ENCODE data around the gene TRIM16.
"Not testable (repeated sequence)": the region's sequence is repeated elsewhere in the genome, so short reads cannot be mapped to it uniquely, and the experiment has no call there.

The TRIM16 gene

DNA sequence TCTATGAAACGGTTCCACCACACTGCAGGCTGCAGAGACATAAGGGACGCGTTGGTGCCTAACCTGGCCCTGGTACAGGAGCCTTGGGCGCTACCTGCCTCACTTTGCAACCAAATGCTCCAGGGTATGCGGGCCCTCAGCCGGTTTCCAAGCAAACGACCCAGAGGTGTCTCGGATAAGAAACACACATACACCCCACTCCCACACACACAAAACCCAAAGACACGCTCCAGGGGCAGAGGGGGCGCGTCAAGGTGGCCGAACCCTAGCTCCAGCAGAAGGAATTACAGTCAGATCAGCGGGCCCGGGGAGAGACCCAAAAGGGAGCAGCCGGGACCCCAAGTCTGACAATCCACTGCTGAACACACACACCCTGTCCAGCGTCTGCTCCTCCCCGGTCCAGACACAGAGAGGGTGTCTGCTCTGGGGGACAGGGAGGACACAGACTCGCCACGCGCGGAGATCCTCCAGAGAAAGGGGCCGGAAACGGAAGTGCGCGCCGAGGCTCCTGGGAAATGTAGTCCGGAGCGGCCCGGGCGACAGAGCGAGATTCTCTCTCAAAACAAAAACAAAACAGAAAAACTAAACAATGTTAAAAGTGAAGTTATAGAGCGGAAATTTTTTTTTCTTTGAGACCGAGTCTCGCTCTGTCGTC is at the start of gene TRIM16:
TSS of gene TRIM16 (minus strand) at position 488 of the 655 bp plus-strand sequence. CDS start 32,702 bp downstream, outside the sequence.
- DNase-seq (ENCODE audit: low spot score) = peak; percentile 10
- FAIRE-seq = not testable (repeated sequence)

DNA sequence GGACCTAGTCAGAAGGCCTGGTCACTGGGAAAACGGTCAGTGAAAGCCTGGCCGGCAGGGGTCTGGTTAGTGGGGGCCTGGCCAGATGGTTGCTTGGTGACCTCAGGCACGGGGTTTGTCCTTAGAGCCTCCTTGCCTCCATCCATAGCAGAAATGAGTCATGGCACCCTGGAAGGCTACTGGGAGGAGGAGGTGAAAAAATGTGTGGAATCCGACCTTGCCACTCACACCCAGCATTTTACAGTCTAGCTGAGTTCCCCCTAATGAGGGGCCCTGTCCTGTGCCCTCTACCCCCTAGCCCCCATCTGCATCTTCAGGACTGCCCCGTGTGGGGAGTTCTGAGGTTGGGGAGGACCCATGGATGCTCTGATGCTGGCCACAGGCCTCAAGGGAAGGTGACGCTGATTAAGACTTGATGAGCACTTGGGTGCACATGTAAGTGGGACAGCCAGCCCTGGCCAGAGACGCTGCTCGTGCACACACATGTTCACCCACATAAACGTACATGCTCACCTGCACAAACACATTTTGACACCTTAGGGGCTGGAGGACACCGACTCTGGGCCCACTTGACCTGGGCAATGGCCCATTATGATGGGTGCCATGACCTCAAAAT is 49.2 kb upstream of the TRIM16 start:
- not testable (repeated sequence) for FAIRE-seq; DNase-seq (ENCODE audit: low spot score)

DNA sequence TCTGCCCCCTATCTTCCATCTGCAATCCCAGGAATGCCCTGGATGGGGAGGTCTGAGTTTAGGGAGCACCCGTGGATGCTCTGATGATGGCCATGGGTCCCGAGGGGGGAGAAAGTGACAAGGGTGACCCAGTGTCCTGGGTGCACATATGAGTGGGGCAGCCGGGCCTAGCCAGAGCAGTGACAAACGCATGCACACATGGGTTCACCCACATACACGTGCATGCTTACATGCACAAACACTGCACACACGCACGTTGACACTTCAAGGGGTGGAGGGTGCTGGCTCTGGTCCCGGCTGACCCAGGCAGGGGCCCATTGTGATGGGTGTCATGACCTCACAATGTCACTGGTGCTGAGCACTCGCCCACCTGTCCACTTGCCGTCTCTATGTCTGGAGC is 47.8 kb upstream of the TRIM16 start, which contains the start of gene TBC1D26:
TSS of gene TBC1D26 (plus strand) at position 384 of the 400 bp plus-strand sequence. CDS start 3,066 bp downstream, outside the sequence.
- not testable (repeated sequence) for DNase-seq (ENCODE audit: low spot score); FAIRE-seq

DNA sequence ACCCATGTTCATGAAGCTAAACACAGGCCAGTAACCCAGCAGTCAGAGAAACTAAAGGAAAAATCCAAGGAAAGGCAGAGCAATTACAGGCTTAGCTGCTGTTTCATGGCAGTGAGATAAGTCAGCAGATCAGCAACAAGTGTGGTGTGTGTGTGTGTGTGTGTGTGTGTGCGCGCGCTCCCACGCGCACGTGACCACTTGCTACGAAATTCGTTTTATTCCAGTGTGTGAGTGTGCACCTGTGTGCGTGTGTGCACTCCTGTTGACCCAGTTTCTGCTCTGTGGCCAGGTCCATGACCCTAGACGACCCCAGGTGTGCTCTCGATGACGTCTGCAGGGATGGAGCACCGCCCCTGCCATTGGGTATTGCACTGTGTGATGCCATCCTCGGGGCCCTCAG is 46.4 kb upstream of the TRIM16 start:
- not testable (repeated sequence) for DNase-seq (ENCODE audit: low spot score); FAIRE-seq

DNA sequence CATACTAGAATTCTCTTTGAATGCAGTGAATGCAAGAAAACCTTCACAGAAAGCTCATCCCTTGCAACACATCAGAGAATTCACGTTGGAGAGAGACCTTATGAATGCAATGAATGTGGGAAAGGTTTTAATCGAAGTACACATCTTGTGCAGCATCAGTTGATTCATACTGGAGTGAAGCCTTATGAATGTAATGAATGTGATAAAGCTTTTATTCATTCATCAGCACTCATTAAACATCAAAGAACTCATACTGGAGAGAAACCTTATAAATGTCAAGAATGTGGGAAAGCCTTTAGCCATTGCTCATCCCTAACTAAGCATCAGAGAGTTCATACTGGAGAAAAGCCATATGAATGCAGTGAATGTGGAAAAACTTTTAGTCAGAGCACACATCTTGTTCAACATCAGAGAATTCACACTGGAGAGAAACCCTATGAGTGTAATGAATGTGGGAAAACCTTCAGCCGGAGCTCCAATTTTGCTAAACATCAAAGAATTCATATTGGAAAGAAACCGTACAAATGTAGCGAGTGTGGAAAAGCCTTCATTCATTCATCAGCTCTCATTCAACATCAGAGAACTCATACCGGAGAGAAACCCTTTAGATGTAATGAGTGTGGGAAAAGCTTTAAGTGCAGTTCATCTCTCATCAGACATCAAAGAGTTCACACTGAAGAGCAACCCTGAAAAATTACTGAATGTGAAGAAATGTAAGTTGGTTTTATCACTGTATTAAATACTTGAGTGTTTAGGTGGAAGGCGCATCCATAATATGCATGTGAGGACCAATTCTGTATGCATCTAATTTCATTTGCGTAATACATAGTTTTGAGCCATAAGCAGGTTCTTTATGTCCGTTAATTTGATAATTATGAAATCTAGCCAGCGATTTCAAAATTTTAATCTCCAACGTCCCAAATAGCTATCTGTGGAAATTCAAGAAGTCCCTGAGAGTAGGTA is 32.8 kb upstream of the TRIM16 start:
- FAIRE-seq; DNase-seq (ENCODE audit: low spot score): not testable (repeated sequence)

DNA sequence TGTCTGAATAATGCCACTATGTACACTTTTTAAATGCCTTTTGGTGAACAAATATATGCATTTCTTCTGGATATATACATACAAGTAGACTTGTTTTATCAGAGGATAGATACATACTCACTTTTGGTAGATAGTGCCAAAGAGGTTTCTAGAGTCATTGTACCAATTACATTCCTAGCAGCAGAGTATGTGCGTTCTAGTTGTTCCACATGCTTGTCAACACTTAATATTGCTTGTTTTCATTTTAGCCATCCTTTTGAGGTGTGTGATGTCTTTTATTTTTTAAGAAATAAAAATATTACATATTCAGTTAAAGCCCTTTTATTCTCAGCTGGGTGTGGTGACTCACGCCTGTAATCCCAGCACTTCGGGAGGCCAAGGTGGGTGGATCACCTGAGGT is 24.8 kb upstream of the TRIM16 start:
- not testable (repeated sequence) for FAIRE-seq; DNase-seq (ENCODE audit: low spot score)

DNA sequence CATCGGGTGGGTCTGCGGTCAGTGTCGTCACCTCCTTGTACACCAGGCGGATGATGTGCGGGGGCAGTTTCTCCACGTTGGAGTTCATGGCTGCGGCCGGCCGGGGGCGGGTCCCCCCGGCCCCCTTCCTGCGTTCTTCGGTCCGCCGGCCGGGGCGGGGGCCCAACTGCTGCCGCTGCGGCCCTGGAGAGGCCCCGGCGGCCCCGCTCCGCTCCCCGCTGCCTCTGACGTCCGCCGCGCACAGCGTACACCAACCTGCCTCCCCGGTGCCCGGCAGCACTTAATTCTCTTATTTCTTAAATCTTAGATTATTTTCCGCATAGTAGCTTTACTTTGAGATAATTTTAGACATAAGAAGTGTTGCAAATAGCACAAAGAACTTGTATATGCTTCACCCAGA is 20.7 kb upstream of the TRIM16 start:
- FAIRE-seq; DNase-seq (ENCODE audit: low spot score): not testable (repeated sequence)

DNA sequence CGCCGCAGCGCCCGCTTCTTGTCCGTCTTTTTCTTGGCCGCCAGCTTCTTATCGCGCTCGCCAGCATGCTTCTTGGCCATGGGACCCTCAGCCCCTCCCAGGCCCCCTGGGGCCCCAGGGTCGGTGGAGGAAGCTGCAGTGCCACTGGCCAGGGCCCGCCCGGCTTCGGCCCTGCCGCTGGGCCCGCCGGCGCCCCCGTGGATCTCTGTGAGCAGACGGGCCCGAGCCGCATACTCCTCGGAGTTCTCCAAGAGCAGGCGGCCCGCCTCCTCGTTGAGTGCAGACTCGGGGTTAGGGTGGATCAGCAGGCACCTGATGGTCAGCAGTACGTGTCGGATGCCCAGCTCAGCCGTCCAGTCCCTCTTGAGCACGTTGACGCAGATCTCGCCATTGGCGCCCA is 20.1 kb upstream of the TRIM16 start:
- DNase-seq (ENCODE audit: low spot score); FAIRE-seq: not testable (repeated sequence)

DNA sequence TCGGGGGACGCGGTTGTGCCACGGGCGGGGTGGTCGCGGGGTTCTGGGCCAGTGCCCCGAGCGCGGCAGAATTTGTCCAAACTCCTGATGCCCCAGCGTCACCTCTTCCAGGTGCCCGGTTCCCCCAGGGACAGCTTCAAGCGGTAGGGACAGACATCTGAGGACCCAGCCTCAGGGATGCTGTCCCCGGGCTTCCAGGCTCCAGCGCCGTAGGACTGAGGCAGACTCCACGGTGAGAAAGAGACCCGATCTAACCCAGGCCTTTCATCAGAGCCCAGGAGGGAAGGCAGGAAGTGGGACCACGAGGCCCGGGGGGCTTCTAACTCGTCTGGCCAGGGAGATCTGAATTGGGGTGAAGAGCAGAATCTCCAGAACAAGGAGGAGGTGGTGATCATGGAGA is 15.8 kb upstream of the TRIM16 start:
- DNase-seq (ENCODE audit: low spot score); FAIRE-seq: not testable (repeated sequence)

DNA sequence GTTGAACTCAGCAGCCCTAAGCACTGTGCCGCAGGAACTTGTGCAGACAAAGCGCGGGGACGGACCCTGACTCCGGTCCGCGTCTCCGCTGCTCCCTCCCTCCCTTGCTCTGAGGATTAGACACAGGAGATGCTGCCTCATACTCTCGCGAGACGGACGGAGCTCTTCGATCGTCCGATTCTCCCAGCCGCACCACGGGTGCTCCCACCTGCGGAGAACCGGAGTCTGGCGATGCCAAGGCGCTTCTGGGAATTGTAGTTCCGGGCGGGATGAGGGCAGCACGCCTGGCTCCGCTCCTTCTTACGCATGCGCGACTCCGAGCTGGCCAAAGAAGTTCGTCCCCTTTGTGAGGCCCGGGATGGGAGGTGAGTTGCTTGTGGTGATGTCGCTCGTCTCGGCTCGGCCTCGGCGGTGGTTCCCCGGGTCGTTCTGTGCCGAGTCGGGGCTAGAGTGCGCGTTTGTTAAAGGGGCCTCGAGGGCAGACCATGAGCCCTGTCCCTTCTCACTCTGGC is 15.4 kb upstream of the TRIM16 start, which contains the start of gene ZNF286A:
TSS of gene ZNF286A (plus strand) at position 340 of the 512 bp plus-strand sequence. CDS start 578 bp downstream, outside the sequence.
- DNase-seq (ENCODE audit: low spot score) = peak; percentile 94
- peak; percentile 82 for FAIRE-seq

DNA sequence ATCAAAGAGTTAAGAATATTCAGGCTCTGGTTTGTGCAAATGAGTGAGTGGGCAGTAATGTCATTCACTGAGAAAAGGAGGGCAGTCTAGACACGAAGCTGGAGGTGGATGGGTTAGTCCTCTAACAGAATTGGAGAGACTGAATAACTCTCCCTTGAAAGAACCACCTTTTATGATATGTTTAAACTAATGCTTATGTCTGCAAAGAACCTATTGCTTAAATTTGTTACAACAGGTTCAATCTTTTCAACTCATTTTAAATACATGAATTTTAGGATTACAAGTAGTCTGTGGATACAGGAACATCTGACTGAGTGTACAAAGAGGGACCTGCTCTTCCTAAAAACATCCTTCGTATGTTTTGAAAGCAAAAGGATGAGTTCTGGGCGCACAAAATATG is 14.9 kb upstream of the TRIM16 start:
- not testable (repeated sequence) for FAIRE-seq; DNase-seq (ENCODE audit: low spot score)

DNA sequence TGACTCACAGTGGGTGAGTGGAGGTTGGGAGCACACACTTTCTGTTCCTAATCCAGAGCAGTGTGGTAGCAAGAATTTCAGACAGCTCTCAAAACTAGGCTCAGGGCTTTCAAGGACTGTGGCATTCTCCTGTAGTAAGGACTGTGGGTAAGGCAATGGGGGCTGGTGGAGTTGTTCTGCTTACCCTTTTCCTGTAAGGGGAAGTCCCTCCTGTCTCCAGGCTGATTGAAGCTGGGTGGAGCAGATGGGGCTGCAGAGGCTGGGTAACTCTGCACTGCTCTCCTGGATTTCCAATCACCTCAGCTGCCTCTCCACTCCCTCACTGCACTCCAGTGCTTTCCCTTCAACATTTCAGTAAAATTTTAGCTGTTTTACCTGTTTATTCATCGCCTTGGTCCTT is 3.4 kb upstream of the TRIM16 start:
- FAIRE-seq; DNase-seq (ENCODE audit: low spot score): not testable (repeated sequence)

DNA sequence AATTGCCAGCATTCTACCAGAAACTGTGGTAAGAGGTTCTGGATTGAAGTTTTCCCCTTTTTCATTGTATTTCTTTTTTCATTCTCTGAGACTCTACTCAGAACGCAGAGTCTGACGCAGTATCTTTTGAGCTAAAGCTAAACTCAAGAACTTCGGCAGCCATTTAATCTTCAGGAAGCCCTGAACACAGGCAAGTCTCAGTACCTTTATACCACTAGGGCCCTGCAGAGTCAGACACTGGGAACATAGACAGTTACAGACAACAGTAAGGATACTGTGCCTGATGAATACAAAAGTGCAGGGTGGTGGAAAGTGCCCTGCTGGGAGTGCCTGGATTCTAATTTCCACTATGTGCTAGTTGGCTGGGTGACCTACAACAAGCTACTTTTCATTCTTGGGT is 976 bp downstream of the TRIM16 start:
- FAIRE-seq; DNase-seq (ENCODE audit: low spot score): not testable (repeated sequence)

DNA sequence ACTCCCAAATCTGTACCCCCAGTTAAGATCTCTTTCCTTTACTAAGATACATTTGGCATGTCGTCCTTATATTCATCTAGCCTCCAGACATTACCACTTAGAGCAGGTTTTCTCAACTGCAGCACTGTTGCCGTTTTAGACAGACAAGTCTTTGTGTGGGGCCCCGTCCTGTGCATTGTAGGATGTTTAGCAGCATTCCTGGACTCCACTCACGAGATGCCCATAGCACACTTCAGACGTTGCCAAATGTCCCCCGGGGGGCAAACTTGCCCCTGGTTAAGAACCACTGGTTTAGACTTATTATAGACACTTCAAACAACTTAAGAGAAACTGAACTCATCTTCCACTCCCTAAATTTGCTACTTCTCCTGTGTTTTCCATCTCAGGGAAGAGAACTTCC is 8.1 kb downstream of the TRIM16 start:
- FAIRE-seq = not testable (repeated sequence)

DNA sequence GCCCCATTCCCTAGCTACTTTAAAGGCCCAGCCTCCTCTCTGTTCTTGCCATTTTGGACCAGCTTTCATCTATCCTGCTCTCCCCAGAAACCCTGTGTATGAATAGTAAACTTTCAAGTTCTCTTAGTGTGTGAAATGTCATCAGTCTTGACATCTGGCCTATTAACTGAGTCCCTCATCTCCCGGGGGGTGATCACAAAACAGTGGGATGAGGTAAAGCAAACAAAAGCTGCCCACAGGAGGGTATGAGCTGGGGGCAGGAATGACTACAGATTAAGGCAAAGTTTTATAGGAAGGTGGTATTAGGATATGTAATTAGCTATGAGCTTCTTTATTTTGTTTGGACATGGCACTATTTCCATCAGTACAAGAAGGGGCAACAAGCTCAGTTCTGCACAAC is 9.5 kb downstream of the TRIM16 start:
- not testable (repeated sequence) for FAIRE-seq; DNase-seq (ENCODE audit: low spot score)

More for the DNA sequence above, 8.1 kb downstream of the TRIM16 start:
- not testable (repeated sequence) for DNase-seq (ENCODE audit: low spot score)

DNA sequence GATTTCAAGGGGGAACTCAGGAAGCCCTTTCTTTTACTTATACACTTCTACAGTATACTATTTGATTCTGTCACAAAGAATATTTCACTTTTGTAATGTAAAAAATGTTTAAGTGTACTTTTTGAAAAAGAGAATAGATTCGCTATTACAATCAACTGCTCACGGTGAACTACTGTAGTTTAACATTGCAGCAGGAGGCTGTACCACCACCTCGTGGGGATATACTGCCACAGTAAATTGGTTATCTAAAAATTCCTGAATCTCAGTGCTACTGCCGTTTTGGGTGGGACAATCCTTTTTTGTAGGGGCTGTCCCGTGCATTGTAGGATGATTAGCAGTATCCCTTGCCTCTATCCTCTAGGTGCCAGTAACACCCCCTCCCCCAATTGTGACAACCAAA is 14.6 kb downstream of the TRIM16 start:
- not testable (repeated sequence) for DNase-seq (ENCODE audit: low spot score); FAIRE-seq

DNA sequence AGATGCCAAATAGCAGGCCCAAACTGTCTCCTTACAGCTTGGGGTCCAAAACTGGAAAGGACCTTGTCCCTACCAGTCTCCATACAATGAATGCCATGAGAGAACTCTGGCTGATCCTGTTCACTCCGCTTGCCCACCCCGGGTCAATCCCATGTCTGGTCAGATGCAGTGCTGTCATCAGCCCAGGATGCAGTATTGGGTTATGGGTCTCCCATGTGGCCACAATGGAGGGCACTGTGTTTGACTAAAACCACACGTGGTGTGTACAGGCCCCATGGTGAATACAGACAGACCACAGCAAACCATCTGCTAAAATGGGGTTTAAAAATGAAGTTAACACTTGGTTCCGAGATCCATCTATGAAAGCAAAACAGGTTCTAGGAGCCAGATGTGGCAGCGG is 20.4 kb downstream of the TRIM16 start:
- FAIRE-seq = no peak
- DNase-seq (ENCODE audit: low spot score) = no peak

DNA sequence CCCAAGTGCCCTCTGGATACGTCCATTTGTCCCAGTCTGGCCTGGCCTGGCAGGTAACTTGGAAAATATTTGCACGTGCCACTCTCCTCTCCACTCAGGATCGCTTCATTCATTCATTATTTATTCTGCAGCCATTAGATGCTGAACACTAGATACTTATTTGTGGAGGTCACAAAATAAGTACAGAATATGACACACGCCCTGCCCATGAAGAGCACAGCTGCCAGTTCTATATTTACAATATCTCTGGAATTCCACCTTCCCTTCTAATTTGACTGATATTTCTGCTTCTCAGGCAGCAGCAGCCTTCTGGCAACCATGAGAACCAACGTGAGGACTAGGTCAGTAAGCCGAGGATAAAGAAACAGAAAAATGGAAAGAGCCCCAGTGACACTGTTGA is 20.9 kb downstream of the TRIM16 start:
- FAIRE-seq = no peak
- no peak for DNase-seq (ENCODE audit: low spot score)

DNA sequence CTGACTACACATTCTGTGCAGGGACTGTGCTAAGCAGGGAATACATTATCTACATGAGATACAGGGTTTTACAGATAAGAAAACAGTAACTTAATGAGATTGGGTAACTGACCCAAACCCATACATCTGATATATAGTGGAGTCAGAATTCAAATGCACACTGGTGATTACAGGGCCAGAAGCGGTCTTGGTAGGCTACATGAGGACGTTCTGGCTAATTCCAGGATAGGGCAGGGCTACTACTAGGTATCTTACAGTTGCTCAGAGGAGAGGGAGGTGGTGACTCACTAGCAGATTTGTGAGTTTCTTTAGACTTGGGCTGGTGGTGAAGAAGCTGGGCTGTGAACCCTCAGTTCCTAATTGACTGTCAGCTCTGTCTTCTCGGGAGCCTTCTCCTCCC is 21.4 kb downstream of the TRIM16 start:
- DNase-seq (ENCODE audit: low spot score) (no peak), FAIRE-seq (no peak)

DNA sequence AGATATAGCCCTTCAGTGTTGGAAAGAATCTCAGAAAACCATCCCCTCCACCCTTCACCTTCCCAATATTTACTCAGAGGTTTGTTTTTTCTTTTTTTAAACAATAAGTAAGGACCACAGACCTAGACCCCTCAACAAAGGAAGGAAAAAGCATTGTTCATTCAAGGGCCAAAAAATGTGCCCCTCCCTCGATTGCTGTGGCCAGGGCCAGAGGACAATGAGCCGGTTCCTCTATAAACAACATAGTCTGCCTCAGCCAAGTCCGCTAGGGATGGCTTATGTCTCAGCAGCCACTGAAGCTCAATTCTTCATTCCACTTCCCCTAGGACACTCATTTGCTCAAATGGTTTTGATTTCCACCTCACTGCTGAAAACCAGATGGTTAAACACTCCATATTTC is 24.0 kb downstream of the TRIM16 start:
- DNase-seq (ENCODE audit: low spot score) (no peak), FAIRE-seq (no peak)

DNA sequence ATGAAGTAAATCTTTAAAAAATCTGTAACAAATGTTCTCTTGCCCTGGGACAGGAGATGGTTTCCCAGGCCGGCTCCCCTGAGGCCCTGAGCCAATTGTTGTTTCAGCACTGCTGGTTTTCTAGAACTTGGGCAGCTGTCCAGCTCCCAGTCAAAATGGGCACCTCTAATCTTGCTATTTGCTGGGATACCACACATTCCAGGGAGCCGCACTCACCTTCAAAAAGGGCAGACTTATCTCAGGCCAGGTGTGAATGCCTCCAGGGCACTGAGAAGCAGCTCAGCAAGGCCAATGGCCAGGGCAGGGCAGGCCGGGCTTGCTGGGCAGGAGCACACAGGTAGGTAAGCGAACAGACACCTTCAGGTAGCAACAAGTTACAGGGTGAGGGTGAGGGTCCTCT is 24.4 kb downstream of the TRIM16 start:
- FAIRE-seq = no peak
- no peak for DNase-seq (ENCODE audit: low spot score)

Measured in RCC 7860 (cell line).